Neural cell (in vitro differentiated cells): ENCODE measurements around the gene PCLAF. TPM values are rescaled to one million over a fixed set of nuclear protein-coding genes. Genes with fewer than 3 reads are reported as not detected.

Experiments
- H2AFZ ChIP-seq: fragments of 200-600, 300-800 bp; sonication (generic), shearing (Covaris generic); 2 replicates; pipeline ENCODE4 v1.6.0; 2014; ENCODE audit warnings: low read depth, mild to moderate bottlenecking, antibody characterized with exemption, low read length, moderate library complexity
- H3F3A ChIP-seq: fragments of 200-600 bp; shearing (Covaris generic); 2 replicates; pipeline ENCODE4 v1.6.1; 2016; ENCODE audit warnings: mild to moderate bottlenecking, moderate library complexity, mixed read lengths, antibody characterized with exemption, low read length; ENCODE audit not compliant: insufficient read depth, poor library complexity, severe bottlenecking
- H3K27ac ChIP-seq: fragments of 200-600, 300-800 bp; sonication (generic), shearing (Covaris generic); 2 replicates; pipeline ENCODE4 v1.5.1; 2014; ENCODE audit warnings: mild to moderate bottlenecking, low read length, moderate library complexity
- H3K27me3 ChIP-seq: fragments of 300-800, 200-600 bp; sonication (generic), shearing (Covaris generic); 2 replicates; pipeline ENCODE4 v1.6.0; 2014; ENCODE audit warnings: mild to moderate bottlenecking, low read depth, low read length, moderate library complexity; ENCODE audit not compliant: insufficient read depth
- H3K36me3 ChIP-seq: fragments of 300-800, 200-600 bp; sonication (generic), shearing (Covaris generic); 2 replicates; pipeline ENCODE4 v1.5.1; 2014; ENCODE audit warnings: mild to moderate bottlenecking, antibody characterized with exemption, low read length, moderate library complexity; ENCODE audit not compliant: insufficient read depth
- H3K4me2 ChIP-seq: fragments of 300-800, 200-600 bp; sonication (generic), shearing (Covaris generic); 2 replicates; pipeline ENCODE4 v1.6.0; 2014; ENCODE audit warnings: mild to moderate bottlenecking, low read length
- H3K4me3 ChIP-seq: fragments of 300-800, 200-600 bp; sonication (generic), shearing (Covaris generic); 2 replicates; pipeline ENCODE4 v1.5.1; 2014; ENCODE audit warnings: mild to moderate bottlenecking, low read length, moderate library complexity
- H3K79me2 ChIP-seq: fragments of 200-600 bp; shearing (Covaris generic); replicated peaks from 2 replicates; pipeline ENCODE4 v1.6.0; 2014; ENCODE audit warnings: mild to moderate bottlenecking, low read length, moderate library complexity; ENCODE audit not compliant: insufficient read depth
- H3K9ac ChIP-seq: fragments of 300-800, 200-600 bp; sonication (generic), shearing (Covaris generic); 2 replicates; pipeline ENCODE4 v1.6.1; 2016; ENCODE audit warnings: mild to moderate bottlenecking, low read length, mixed read lengths
- H3K9me2 ChIP-seq: fragments of 200-600 bp; shearing (Covaris generic); 2 replicates; pipeline ENCODE4 v1.6.1; 2016; ENCODE audit warnings: mild to moderate bottlenecking, low read length, mixed read lengths; ENCODE audit not compliant: insufficient read depth
- H3K9me3 ChIP-seq: fragments of 200-600, 300-800 bp; sonication (generic), shearing (Covaris generic); 2 replicates; pipeline ENCODE4 v1.6.1; 2016; ENCODE audit warnings: mild to moderate bottlenecking, mixed run types, low read length, moderate library complexity, mixed read lengths
- H4K20me1 ChIP-seq: fragments of 200-600 bp; shearing (Covaris generic); 2 replicates; pipeline ENCODE4 v1.6.1; 2016; ENCODE audit warnings: mild to moderate bottlenecking, mixed run types; ENCODE audit not compliant: insufficient read depth
- CTCF ChIP-seq: fragments of 450-650 bp; IDR thresholded peaks from 2 replicates; pipeline ENCODE4 v1.5.1; 2014; ENCODE audit warnings: antibody characterized with exemption, mild to moderate bottlenecking, moderate library complexity; ENCODE audit not compliant: poor library complexity, severe bottlenecking
- EP300 ChIP-seq: fragments of 450-650 bp; conservative IDR thresholded peaks from 2 replicates; pipeline ENCODE4 v1.6.1; 2014; ENCODE audit warnings: antibody characterized with exemption, mild to moderate bottlenecking, moderate library complexity; ENCODE audit not compliant: poor library complexity, severe bottlenecking
- EZH2 ChIP-seq: fragments of 200-600, 300-800 bp; shearing (Covaris generic), sonication (generic); IDR thresholded peaks from 2 replicates; pipeline ENCODE4 v1.6.1; 2014; ENCODE audit warnings: antibody characterized with exemption, low read length, borderline replicate concordance, mild to moderate bottlenecking; ENCODE audit not compliant: insufficient read depth, poor library complexity, severe bottlenecking
- MXI1 ChIP-seq: fragments of 450-650 bp; conservative IDR thresholded peaks from 2 replicates; pipeline ENCODE4 v1.6.1; 2014; ENCODE audit warnings: antibody characterized with exemption, mild to moderate bottlenecking; ENCODE audit not compliant: poor library complexity, severe bottlenecking
- POLR2AphosphoS5 ChIP-seq: IDR thresholded peaks from 2 replicates; pipeline ENCODE4 v1.6.1; 2012
- RAD21 ChIP-seq: fragments of 450-650 bp; conservative IDR thresholded peaks from 2 replicates; pipeline ENCODE4 v1.6.1; 2014; ENCODE audit warnings: antibody characterized with exemption, mild to moderate bottlenecking, moderate library complexity
- REST ChIP-seq: IDR thresholded peaks from 2 replicates; pipeline ENCODE4 v1.6.1; 2012; ENCODE audit warnings: borderline replicate concordance
- SMC3 ChIP-seq: fragments of 450-650 bp; conservative IDR thresholded peaks from 2 replicates; pipeline ENCODE4 v1.6.1; 2014; ENCODE audit warnings: antibody characterized with exemption, mild to moderate bottlenecking, moderate library complexity; ENCODE audit not compliant: poor library complexity
- TAF1 ChIP-seq: IDR thresholded peaks from 2 replicates; pipeline ENCODE4 v1.6.1; 2012; ENCODE audit warnings: low read depth
- polyA plus RNA-seq: library from polyadenylated mRNA; depleted of rRNA; stranded (reverse); fragments of >200 nt; gene quantifications from 2 replicates; pipeline ENCODE4 v1.2.3, GENCODE V29; 2014

The PCLAF gene
- polyA plus RNA-seq, 1 donor from 2014 or later: 10.8 TPM

GRCh38 chr15:64422697-64423096 is 41.5 kb upstream of the PCLAF start:
- no peak overlapping the region for H2AFZ ChIP-seq
- H3K9ac ChIP-seq: no peak overlapping the region
- H3K27me3 ChIP-seq: no peaks in the 10 kb centered on the region
- H3K9me2 ChIP-seq: no peaks in the 10 kb centered on the region
- no peak overlapping the region for H3K4me2 ChIP-seq
- no peaks in the 10 kb centered on the region for H3K9me3 ChIP-seq
- H3K4me3 ChIP-seq: no peak overlapping the region
- no peak overlapping the region for H3K27ac ChIP-seq
- peaks cover under 1% of the 10 kb centered on the region for H3K36me3 ChIP-seq
- H3K79me2 ChIP-seq: no peaks in the 10 kb centered on the region
- no peaks in the 10 kb centered on the region for H4K20me1 ChIP-seq
- H3F3A ChIP-seq: no peaks in the 10 kb centered on the region
- TF ChIP-seq TAF1: no peak
- TF ChIP-seq EP300: no peak
- TF ChIP-seq SMC3: no peak
- TF ChIP-seq POLR2AphosphoS5: no peak
- no peak for TF ChIP-seq EZH2
- TF ChIP-seq REST: no peak
- no peak for TF ChIP-seq CTCF
- no peak for TF ChIP-seq RAD21
- TF ChIP-seq MXI1: no peak

- Histone ChIP-seq H3K9me3 (no peaks in the 10 kb centered on the region), H3K4me3 (no peak overlapping the region), H3K79me2 (no peaks in the 10 kb centered on the region), H3K27ac (no peak overlapping the region), H3K9me2 (no peaks in the 10 kb centered on the region), H3K9ac (no peak overlapping the region), H4K20me1 (no peaks in the 10 kb centered on the region), H3F3A (no peaks in the 10 kb centered on the region), H3K4me2 (no peak overlapping the region), H3K36me3 (peaks cover 18% of the 10 kb centered on the region), H2AFZ (no peak overlapping the region), H3K27me3 (no peaks in the 10 kb centered on the region)
- no peak for TF ChIP-seq TAF1
- TF ChIP-seq CTCF: no peak
- TF ChIP-seq POLR2AphosphoS5: no peak
- TF ChIP-seq SMC3: no peak
- no peak for TF ChIP-seq RAD21
- no peak for TF ChIP-seq EP300
- no peak for TF ChIP-seq MXI1
- no peak for TF ChIP-seq REST
- no peak for TF ChIP-seq EZH2
Measured at GRCh38 chr15:64412216-64412615, 31.0 kb upstream of the PCLAF start.
